ENCODE results near the gene EYA3.

The EYA3 gene

GRCh38 chr1:27967106-27967883 lies 121.1 kb downstream of the EYA3 start:
- no peak for DNase-seq

GRCh38 chr1:27966402-27967105 lies 121.9 kb downstream of the EYA3 start:
- DNase-seq = no peak

- DNase-seq = no peak
Observed at GRCh38 chr1:27963393-27963792, 125.0 kb downstream of the EYA3 start.

- no peak for DNase-seq
Observed at GRCh38 chr1:27961646-27962221, 126.7 kb downstream of the EYA3 start.

DNA sequence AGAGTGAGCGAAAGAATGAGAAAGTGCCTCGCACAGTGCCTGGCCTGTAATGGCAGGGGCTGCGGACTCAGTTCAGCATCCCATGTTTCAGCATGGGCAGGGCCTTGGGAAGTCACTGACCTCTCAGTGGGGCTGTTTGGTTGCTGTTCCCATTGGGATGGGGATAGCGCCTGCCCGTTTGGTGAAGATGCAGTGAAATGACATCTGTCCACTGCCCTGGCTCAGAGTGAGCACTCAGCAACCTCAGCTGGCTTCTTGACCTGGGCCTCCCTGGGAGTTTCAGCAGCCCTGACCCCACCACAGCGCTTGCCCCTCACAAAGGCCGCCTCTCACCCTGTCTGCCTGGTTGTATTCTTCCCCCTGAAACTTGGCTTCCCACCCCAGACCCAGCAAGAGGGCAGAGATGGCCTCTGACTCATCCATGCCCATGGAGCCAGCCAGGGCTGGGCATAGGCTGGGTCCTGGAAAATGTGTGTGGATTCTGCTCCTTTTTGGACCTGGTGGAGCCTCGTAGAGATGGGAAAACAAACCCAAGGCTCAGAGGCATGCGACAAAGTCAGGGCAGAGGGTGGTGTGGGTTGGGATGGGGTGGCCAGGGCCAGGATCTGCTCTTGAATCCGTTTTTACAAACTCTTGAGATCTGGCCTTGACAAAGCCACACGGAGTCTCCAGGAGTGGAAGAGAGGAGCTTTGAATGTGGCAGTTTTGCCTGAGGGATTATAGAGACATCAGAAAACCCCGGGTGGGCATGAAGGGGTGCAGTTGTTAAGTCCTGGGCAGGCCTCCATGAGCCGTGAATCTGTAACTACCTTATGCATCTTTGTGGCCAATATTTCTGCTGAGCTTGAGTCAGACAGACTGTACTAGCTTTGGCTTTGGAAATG lies 127.4 kb downstream of the EYA3 start:
- DNase-seq = no peak

DNA sequence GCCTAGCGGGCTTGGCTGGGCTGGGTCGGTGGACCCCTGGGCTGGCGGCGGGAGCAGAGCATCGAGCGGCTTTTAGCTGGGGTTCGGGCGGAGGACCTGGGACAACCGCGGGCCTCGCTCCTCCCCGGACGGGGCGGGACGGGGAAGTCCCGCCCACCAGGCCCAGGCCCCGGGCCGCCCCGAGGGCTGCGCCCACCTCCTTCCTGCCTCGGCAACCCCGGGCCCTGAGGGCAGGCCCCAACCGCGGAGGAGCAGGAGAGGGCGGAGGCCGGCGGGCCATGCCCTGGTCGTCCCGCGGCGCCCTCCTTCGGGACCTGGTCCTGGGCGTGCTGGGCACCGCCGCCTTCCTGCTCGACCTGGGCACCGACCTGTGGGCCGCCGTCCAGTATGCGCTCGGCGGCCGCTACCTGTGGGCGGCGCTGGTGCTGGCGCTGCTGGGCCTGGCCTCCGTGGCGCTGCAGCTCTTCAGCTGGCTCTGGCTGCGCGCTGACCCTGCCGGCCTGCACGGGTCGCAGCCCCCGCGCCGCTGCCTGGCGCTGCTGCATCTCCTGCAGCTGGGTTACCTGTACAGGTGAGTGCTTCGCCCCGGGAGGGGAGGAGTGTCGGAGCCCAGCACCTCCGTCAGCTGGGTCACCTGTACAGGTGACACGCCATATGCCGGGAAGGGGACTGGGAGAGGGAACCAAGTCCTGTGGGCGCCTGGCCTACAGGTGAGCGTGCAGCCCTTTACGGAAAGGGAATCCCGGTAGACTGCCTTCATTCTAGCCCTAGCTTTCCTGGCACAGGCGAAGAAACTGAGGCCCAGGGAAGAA lies 128.4 kb downstream of the EYA3 start, which contains the start of gene XKR8:
Gene XKR8, plus strand, starts transcription at position 182 of the 812 bp plus-strand sequence. Its CDS starts 97 bp downstream, at position 279.
- DNase-seq = peak; percentile 71 to 79

GRCh38 chr1:27958513-27958912 lies 129.9 kb downstream of the EYA3 start:
- no peak for DNase-seq

DNA sequence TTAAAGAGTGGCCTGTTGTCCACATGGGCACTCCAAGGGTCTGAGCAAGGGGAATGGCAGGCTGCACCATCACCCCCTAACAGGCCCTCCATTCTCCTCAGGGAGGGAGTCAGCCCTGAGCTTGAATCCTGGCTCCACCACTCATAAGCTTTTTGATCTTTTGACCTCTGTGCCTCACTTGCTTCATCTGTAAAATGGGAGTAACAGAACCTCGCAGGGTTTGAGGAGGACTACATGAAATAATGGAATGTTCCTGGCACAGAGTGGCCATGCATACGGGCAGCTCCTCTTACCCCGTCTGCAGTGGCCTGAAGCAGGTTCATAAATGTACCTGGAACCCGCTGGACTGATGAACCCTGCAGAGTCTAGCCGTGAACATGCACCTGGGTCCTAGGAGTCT lies 130.8 kb downstream of the EYA3 start:
- DNase-seq = no peak

DNA sequence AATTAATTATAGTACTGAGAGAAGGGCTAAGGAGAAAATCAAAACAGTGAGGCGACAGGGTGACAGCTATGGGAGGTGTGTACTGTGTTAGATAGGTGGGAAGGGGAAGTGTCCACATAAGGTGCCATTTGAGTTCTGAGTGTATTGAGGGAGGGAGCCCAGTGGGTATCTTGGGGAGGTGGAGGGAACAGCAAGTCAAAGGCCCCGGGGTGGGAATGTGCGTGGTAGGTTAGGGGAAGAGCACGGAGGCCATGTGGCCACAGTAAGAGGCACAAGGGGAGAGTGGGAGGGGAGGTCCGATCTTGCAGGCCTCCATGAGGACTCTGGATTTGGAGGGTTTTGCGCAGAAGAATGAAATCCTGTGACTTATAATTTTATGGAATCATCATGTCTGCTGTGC lies 131.6 kb downstream of the EYA3 start:
- DNase-seq = no peak

- no peak for DNase-seq
Observed at GRCh38 chr1:27955076-27955475, 133.3 kb downstream of the EYA3 start.

- DNase-seq = no peak
Observed at GRCh38 chr1:27954186-27954585, 134.2 kb downstream of the EYA3 start.

- no peak for DNase-seq
Observed at GRCh38 chr1:27952147-27952546, 136.3 kb downstream of the EYA3 start.

- no peak for DNase-seq
Observed at GRCh38 chr1:27951396-27951795, 137.0 kb downstream of the EYA3 start.

- DNase-seq = no peak
Observed at GRCh38 chr1:27949027-27949426, 139.4 kb downstream of the EYA3 start.

DNA sequence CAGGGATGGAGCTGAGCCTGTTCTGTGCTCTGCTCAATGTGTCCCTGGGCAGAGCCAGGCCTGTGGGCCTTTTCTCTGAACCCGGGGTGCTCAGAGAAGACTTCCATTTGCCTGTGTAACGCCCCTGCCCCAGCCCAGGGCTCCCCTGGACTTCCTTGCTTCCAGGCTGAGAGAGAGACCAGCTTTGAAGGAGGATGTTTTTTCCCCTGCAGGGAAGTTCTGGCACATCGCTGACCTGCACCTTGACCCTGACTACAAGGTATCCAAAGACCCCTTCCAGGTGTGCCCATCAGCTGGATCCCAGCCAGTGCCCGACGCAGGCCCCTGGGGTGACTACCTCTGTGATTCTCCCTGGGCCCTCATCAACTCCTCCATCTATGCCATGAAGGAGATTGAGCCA lies 143.4 kb downstream of the EYA3 start:
- no peak for DNase-seq

GRCh38 chr1:27941671-27942540 lies 146.5 kb downstream of the EYA3 start:
- DNase-seq = no peak

DNA sequence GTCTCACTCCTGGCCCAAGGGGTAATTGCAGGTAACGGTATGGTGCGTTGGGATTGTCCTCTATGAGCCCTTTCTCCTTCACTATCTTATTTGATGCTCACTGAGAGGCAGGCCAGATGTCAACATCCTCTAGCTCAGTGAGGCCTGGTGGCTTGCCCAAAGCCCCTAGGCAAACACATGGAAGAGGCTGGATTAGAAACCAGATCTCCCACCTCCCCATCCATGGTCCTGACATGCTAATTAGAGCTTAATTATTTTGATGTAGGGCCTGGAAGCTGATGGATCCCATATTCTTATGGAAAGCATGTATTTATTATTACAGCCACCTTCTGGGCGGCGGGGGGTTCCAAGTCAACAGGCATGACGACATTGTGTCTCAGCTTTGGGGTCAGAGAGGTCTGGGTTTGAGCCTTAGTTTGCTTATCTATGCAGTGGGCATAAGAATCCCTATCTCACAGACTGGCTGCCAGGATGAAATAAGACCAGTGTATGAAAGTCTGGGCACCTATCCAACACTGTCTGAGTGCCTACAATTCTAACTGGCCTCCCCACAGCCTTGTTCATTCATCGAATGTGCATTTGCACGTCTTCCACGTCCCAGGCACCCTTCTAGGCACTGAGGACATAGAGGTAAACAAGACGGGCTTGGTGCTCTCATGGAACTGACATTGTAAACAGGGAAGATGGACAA lies 147.4 kb downstream of the EYA3 start:
- DNase-seq = no peak

- DNase-seq = peak; percentile 69 to 74
Observed at GRCh38 chr1:27940297-27940696, 148.1 kb downstream of the EYA3 start.

GRCh38 chr1:27938488-27938887 lies 149.9 kb downstream of the EYA3 start:
- no peak for DNase-seq

- DNase-seq = no peak
Observed at GRCh38 chr1:27937524-27937836, 150.9 kb downstream of the EYA3 start.

GRCh38 chr1:27936370-27936769 lies 152.0 kb downstream of the EYA3 start:
- DNase-seq = no peak

Data from stimulated activated CD4-positive, alpha-beta T cell treated with anti-CD3 and anti-CD28 coated beads, Interleukin-2, amount 100 ng/mL, for 48 hours (primary cell).